Colonic mucosa (tissue), 4 donors: ENCODE results near the gene MLKL. TPM values are rescaled to one million over a fixed set of nuclear protein-coding genes. Genes with fewer than 3 reads are reported as not detected.

Source experiments
- DNase-seq: peaks from one replicate; pipeline ENCODE4 v3.0.0-alpha.2; 2020
- H3K27ac ChIP-seq: fragments of 200-600 bp; one replicate; pipeline ENCODE4 v1.8.0; 2021
- H3K27me3 ChIP-seq: fragments of 200-600 bp; one replicate; pipeline ENCODE4 v1.8.0; 2021
- H3K36me3 ChIP-seq: fragments of 200-600 bp; one replicate; pipeline ENCODE4 v1.8.0; 2021
- H3K4me1 ChIP-seq: fragments of 200-600 bp; one replicate; pipeline ENCODE4 v1.8.0; 2021; ENCODE audit warnings: mild to moderate bottlenecking
- H3K4me3 ChIP-seq: fragments of 200-600 bp; one replicate; pipeline ENCODE4 v1.8.0; 2021
- H3K9ac ChIP-seq, 2 donors: one replicate each; pipeline ENCODE4 v1.7.0; 2013; ENCODE audit warnings: control low read depth in 2 of 2, low read depth in 2 of 2, low read length in 2 of 2
- H3K9me3 ChIP-seq: fragments of 200-600 bp; one replicate; pipeline ENCODE4 v1.8.0; 2021
- CTCF ChIP-seq: fragments of 200-600 bp; IDR thresholded peaks from one replicate; pipeline ENCODE4 v1.8.0; 2022; ENCODE audit warnings: antibody characterized with exemption, mild to moderate bottlenecking
- intact Hi-C: fragments of 100-400 bp; cut with DNase I; formaldehyde crosslinking; loops from one replicate; pipeline ENCODE4 v1.14.1; 2022
- total RNA-seq, 2 donors: library from RNA; stranded (reverse); fragmentation: NEBNext Ultra II Directional in 1 of 2; extraction: Animal tissue kit (Norgen Biotek cat#: 25700) in 1 of 2; gene quantifications; one replicate each; pipeline ENCODE4 v1.2.1, GENCODE V29; 2021
- donor health status: healthy.
- donor health status: DM: no; HTN: no; CAD: no.
- donor health status: DM: no; HTN: no; CAD: no.

The MLKL gene
- total RNA-seq, 2 donors from 2014 or later, result 13.9 to 25.1 TPM

GRCh38 chr16:74736531-74737157, 36.0 kb upstream of the MLKL start:
- Histone ChIP-seq H3K9me3 (no peaks in the 10 kb centered on the region), H3K27ac (no peak overlapping the region), H3K27me3 (no peaks in the 10 kb centered on the region), H3K4me3 (no peak overlapping the region), H3K36me3 (no peaks in the 10 kb centered on the region), H3K9ac (no peak overlapping the region), H3K4me1 (no peaks in the 10 kb centered on the region)
- no peak for TF ChIP-seq CTCF
- no peak for DNase-seq
- intact Hi-C loops, result no loop called here

GRCh38 chr16:74735554-74735953, 34.9 kb upstream of the MLKL start:
- no peak for TF ChIP-seq CTCF
- H3K27ac ChIP-seq, result no peak overlapping the region
- intact Hi-C loops, result no loop called here
- no peak for DNase-seq
- no peaks in the 10 kb centered on the region for H3K36me3 ChIP-seq
- H3K9me3 ChIP-seq, result no peaks in the 10 kb centered on the region
- H3K4me1 ChIP-seq, result no peaks in the 10 kb centered on the region
- H3K9ac ChIP-seq, result no peak overlapping the region
- H3K4me3 ChIP-seq, result no peak overlapping the region
- no peaks in the 10 kb centered on the region for H3K27me3 ChIP-seq

- H3K36me3 ChIP-seq, result no peaks in the 10 kb centered on the region
- H3K4me1 ChIP-seq, result no peaks in the 10 kb centered on the region
- no peak for DNase-seq
- H3K9me3 ChIP-seq, result no peaks in the 10 kb centered on the region
- H3K27ac ChIP-seq, result no peak overlapping the region
- no peak overlapping the region for H3K4me3 ChIP-seq
- no peaks in the 10 kb centered on the region for H3K27me3 ChIP-seq
- intact Hi-C loops, result no loop called here
- no peak overlapping the region for H3K9ac ChIP-seq
- TF ChIP-seq CTCF, result no peak
Measured at GRCh38 chr16:74735162-74735452, 34.4 kb upstream of the MLKL start.

- intact Hi-C loops, result no loop called here
- Histone ChIP-seq H3K9ac (no peak overlapping the region), H3K9me3 (no peaks in the 10 kb centered on the region), H3K4me3 (no peak overlapping the region), H3K36me3 (no peaks in the 10 kb centered on the region), H3K27ac (no peak overlapping the region), H3K4me1 (peaks cover 3% of the 10 kb centered on the region), H3K27me3 (no peaks in the 10 kb centered on the region)
- no peak for TF ChIP-seq CTCF
- no peak for DNase-seq
Measured at GRCh38 chr16:74734361-74735161, 33.9 kb upstream of the MLKL start.

GRCh38 chr16:74732707-74733350, 32.2 kb upstream of the MLKL start:
- H3K4me3 ChIP-seq, result no peak overlapping the region
- intact Hi-C loops, result no loop called here
- H3K4me1 ChIP-seq, result peaks cover 3% of the 10 kb centered on the region
- no peak overlapping the region for H3K9ac ChIP-seq
- TF ChIP-seq CTCF, result no peak
- no peaks in the 10 kb centered on the region for H3K27me3 ChIP-seq
- H3K36me3 ChIP-seq, result no peaks in the 10 kb centered on the region
- no peaks in the 10 kb centered on the region for H3K9me3 ChIP-seq
- no peak for DNase-seq
- H3K27ac ChIP-seq, result no peak overlapping the region
